ENCODE results near the gene PEPD. TPM values are rescaled to one million over a fixed set of nuclear protein-coding genes. Genes with fewer than 3 reads are reported as not detected.
"Not testable (repeated sequence)": the region's sequence is repeated elsewhere in the genome, so short reads cannot be mapped to it uniquely, and the experiment has no call there.

Gene PEPD
- polyA plus RNA-seq, 6 donors from 2014 or later = 83.7 to 143 (median 95.4) TPM

GRCh38 chr19:33499248-33499647, 22.3 kb downstream of the PEPD start:
- H3K4me3 Mint-ChIP-seq = no peak overlapping the region
- ATAC-seq (ENCODE audit: low read depth in 2 of 2) = no peak
- peaks cover 3 to 11% of the 10 kb centered on the region in 2 donors for H3K36me3 Mint-ChIP-seq
- peak overlapping the region in 1 of 6 donors; percentile 72 for H3K27ac Mint-ChIP-seq
- H3K27me3 Mint-ChIP-seq = no peaks in the 10 kb centered on the region
- no peak for DNase-seq
- peaks cover 0 to under 1% (median 0%) of the 10 kb centered on the region in 3 donors for H3K4me1 Mint-ChIP-seq
- no peaks in the 10 kb centered on the region for H3K9me3 Mint-ChIP-seq

- H3K4me3 Mint-ChIP-seq = no peak overlapping the region
- H3K9me3 Mint-ChIP-seq = no peaks in the 10 kb centered on the region
- no peak for ATAC-seq (ENCODE audit: low read depth in 2 of 2)
- H3K4me1 Mint-ChIP-seq = peaks cover 0 to 6% (median 0%) of the 10 kb centered on the region in 3 donors
- H3K27me3 Mint-ChIP-seq = no peaks in the 10 kb centered on the region
- H3K36me3 Mint-ChIP-seq = peaks cover 4 to 11% of the 10 kb centered on the region in 2 donors
- no peak for DNase-seq
- H3K27ac Mint-ChIP-seq = no peak overlapping the region
These were observed 23.1 kb downstream of the PEPD start for GRCh38 chr19:33498391-33499000.

- no peak overlapping the region for H3K27ac Mint-ChIP-seq
- H3K36me3 Mint-ChIP-seq = peaks cover 4 to 11% of the 10 kb centered on the region in 2 donors
- DNase-seq = no peak
- no peaks in the 10 kb centered on the region for H3K9me3 Mint-ChIP-seq
- no peak overlapping the region for H3K4me3 Mint-ChIP-seq
- no peak for ATAC-seq (ENCODE audit: low read depth in 2 of 2)
- H3K4me1 Mint-ChIP-seq = peaks cover 0 to 6% (median 0%) of the 10 kb centered on the region in 3 donors
- H3K27me3 Mint-ChIP-seq = no peaks in the 10 kb centered on the region
These were observed 23.8 kb downstream of the PEPD start for GRCh38 chr19:33497778-33498175.

- Mint-ChIP-seq H3K9me3 (no peaks in the 10 kb centered on the region), H3K4me3 (no peak overlapping the region), H3K27ac (no peak overlapping the region), H3K27me3 (no peaks in the 10 kb centered on the region), H3K4me1 (peaks cover 0 to 6% (median 0%) of the 10 kb centered on the region in 3 donors), H3K36me3 (peaks cover 4 to 11% of the 10 kb centered on the region in 2 donors)
- ATAC-seq (ENCODE audit: low read depth in 2 of 2) (no peak), DNase-seq (no peak)
These were observed 24.3 kb downstream of the PEPD start for GRCh38 chr19:33497131-33497777.

- Mint-ChIP-seq H3K4me3 (no peak overlapping the region), H3K36me3 (peaks cover 4 to 11% of the 10 kb centered on the region in 2 donors), H3K4me1 (peaks cover 0 to 6% (median 0%) of the 10 kb centered on the region in 3 donors), H3K9me3 (no peaks in the 10 kb centered on the region), H3K27me3 (no peaks in the 10 kb centered on the region), H3K27ac (peak overlapping the region in 2 of 6 donors; percentile 49 to 64)
- ATAC-seq (ENCODE audit: low read depth in 2 of 2) (no peak), DNase-seq (no peak)
These were observed 25.3 kb downstream of the PEPD start for GRCh38 chr19:33496038-33496895.

- H3K36me3 Mint-ChIP-seq = peaks cover 0 to 4% of the 10 kb centered on the region in 2 donors
- H3K9me3 Mint-ChIP-seq = no peaks in the 10 kb centered on the region
- H3K27me3 Mint-ChIP-seq = no peaks in the 10 kb centered on the region
- no peak for DNase-seq
- no peak for ATAC-seq (ENCODE audit: low read depth in 2 of 2)
- peak overlapping the region in 1 of 8 donors; percentile 10 for H3K4me3 Mint-ChIP-seq
- H3K4me1 Mint-ChIP-seq = peaks cover 0 to 6% (median 0%) of the 10 kb centered on the region in 3 donors
- H3K27ac Mint-ChIP-seq = peak overlapping the region in 2 of 6 donors; percentile 42 to 84
These were observed 28.0 kb downstream of the PEPD start for GRCh38 chr19:33493401-33494275.

GRCh38 chr19:33492951-33493350, 28.6 kb downstream of the PEPD start:
- Mint-ChIP-seq H3K4me1 (peaks cover 0 to 6% (median 0%) of the 10 kb centered on the region in 3 donors), H3K4me3 (no peak overlapping the region), H3K9me3 (no peaks in the 10 kb centered on the region), H3K27me3 (no peaks in the 10 kb centered on the region), H3K36me3 (peaks cover 0 to 4% of the 10 kb centered on the region in 2 donors), H3K27ac (peak overlapping the region in 2 of 6 donors; percentile 44 to 47)
- ATAC-seq (ENCODE audit: low read depth in 2 of 2) (no peak), DNase-seq (no peak)

GRCh38 chr19:33492090-33492489, 29.5 kb downstream of the PEPD start:
- ATAC-seq (ENCODE audit: low read depth in 2 of 2) = no peak
- peaks cover 1 to 4% of the 10 kb centered on the region in 2 donors for H3K36me3 Mint-ChIP-seq
- no peaks in the 10 kb centered on the region for H3K27me3 Mint-ChIP-seq
- no peaks in the 10 kb centered on the region for H3K9me3 Mint-ChIP-seq
- DNase-seq = no peak
- H3K4me3 Mint-ChIP-seq = no peak overlapping the region
- peaks cover 0 to 6% (median 0%) of the 10 kb centered on the region in 3 donors for H3K4me1 Mint-ChIP-seq
- no peak overlapping the region for H3K27ac Mint-ChIP-seq

GRCh38 chr19:33490596-33490995, 31.0 kb downstream of the PEPD start:
- H3K36me3 Mint-ChIP-seq = peaks cover 8 to 14% of the 10 kb centered on the region in 2 donors
- H3K9me3 Mint-ChIP-seq; ATAC-seq (ENCODE audit: low read depth in 2 of 2); DNase-seq; H3K4me3 Mint-ChIP-seq; H3K27me3 Mint-ChIP-seq; H3K27ac Mint-ChIP-seq; H3K4me1 Mint-ChIP-seq: not testable (repeated sequence)

- Mint-ChIP-seq H3K4me3 (no peak overlapping the region), H3K27ac (no peak overlapping the region), H3K27me3 (no peaks in the 10 kb centered on the region), H3K4me1 (peaks cover 0 to 10% (median 0%) of the 10 kb centered on the region in 3 donors), H3K36me3 (peaks cover 10 to 16% of the 10 kb centered on the region in 2 donors), H3K9me3 (no peaks in the 10 kb centered on the region)
- DNase-seq (no peak), ATAC-seq (ENCODE audit: low read depth in 2 of 2) (no peak)
These were observed 31.5 kb downstream of the PEPD start for GRCh38 chr19:33490041-33490451.

GRCh38 chr19:33488826-33489225, 32.8 kb downstream of the PEPD start:
- peaks cover 13 to 27% of the 10 kb centered on the region in 2 donors for H3K36me3 Mint-ChIP-seq
- no peak for DNase-seq
- H3K9me3 Mint-ChIP-seq = peaks cover 0 to 6% (median 0%) of the 10 kb centered on the region in 7 donors
- H3K4me1 Mint-ChIP-seq = peaks cover 0 to 5% (median 0%) of the 10 kb centered on the region in 3 donors
- no peak overlapping the region for H3K4me3 Mint-ChIP-seq
- no peaks in the 10 kb centered on the region for H3K27me3 Mint-ChIP-seq
- H3K27ac Mint-ChIP-seq = no peak overlapping the region
- ATAC-seq (ENCODE audit: low read depth in 2 of 2) = no peak

- peaks cover 15 to 33% of the 10 kb centered on the region in 2 donors for H3K36me3 Mint-ChIP-seq
- ATAC-seq (ENCODE audit: low read depth in 2 of 2) (no peak), DNase-seq (no peak)
- H3K4me3 Mint-ChIP-seq = no peak overlapping the region
- peak overlapping the region in 2 of 6 donors; percentile 22 to 52 for H3K27ac Mint-ChIP-seq
- peaks cover 0 to 13% (median 1%) of the 10 kb centered on the region in 7 donors for H3K9me3 Mint-ChIP-seq
- no peaks in the 10 kb centered on the region for H3K27me3 Mint-ChIP-seq
- peaks cover 0 to 4% (median 0%) of the 10 kb centered on the region in 3 donors for H3K4me1 Mint-ChIP-seq
These were observed 33.4 kb downstream of the PEPD start for GRCh38 chr19:33487901-33488800.
